IMR-90 (cell line): ENCODE measurements around the gene PPP1R13B. TPM values are rescaled to one million over a fixed set of nuclear protein-coding genes. Genes with fewer than 3 reads are reported as not detected.
A peak's percentile ranks its signal among the peaks of the same experiment; 100 is the strongest.

Source experiments
- ATAC-seq: fragments of 200-7000 bp; cut with Tn5 transposase; 2 replicates; pipeline ENCODE4 v1.9.1; 2020; ENCODE audit warnings: low read depth, mild to moderate bottlenecking, moderate library complexity
- BruUV-seq: library from RNA; stranded (reverse); fragments of 400-500 nt; replicated peaks from 2 replicates; lab custom pipeline; 2021; lab: Mats Ljungman, UMichigan
- CTCF ChIA-PET: fragments of 300-600 bp; formaldehyde crosslinking; extraction: SDS; loops from one replicate; lab custom pipeline; 2021; ENCODE audit warnings: antibody characterized with exemption; lab: Yijun Ruan, JAX
- POLR2A ChIA-PET: fragments of 300-600 bp; sonication (Branson Sonifier 250); formaldehyde crosslinking; loops from one replicate; lab custom pipeline; 2022; ENCODE audit warnings: antibody characterized with exemption; ENCODE audit not compliant: unreplicated experiment; lab: Charles Lee
- DNase-seq: peaks from one replicate; pipeline ENCODE4 v3.0.0; 2013
- H2AFZ ChIP-seq: replicated peaks from 2 replicates; pipeline ENCODE3; 2013; ENCODE audit warnings: low read length, mild to moderate bottlenecking; ENCODE audit not compliant: poor library complexity
- H2AK5ac ChIP-seq: 2 replicates; pipeline ENCODE4 v1.6.1; 2013; ENCODE audit warnings: low read depth, low read length, inconsistent platforms
- H2AK9ac ChIP-seq: replicated peaks from 2 replicates; pipeline ENCODE3; 2013; ENCODE audit warnings: mild to moderate bottlenecking, low read depth, low read length, moderate library complexity; ENCODE audit not compliant: poor library complexity
- H2BK120ac ChIP-seq: 2 replicates; pipeline ENCODE4 v1.6.1; 2013; ENCODE audit warnings: low read depth, low read length, inconsistent platforms
- H2BK15ac ChIP-seq: 3 replicates; pipeline ENCODE4 v1.6.1; 2013; ENCODE audit warnings: low read depth, low read length, inconsistent platforms
- H2BK20ac ChIP-seq: 2 replicates; pipeline ENCODE4 v1.6.1; 2013; ENCODE audit warnings: low read depth, mild to moderate bottlenecking, inconsistent platforms, low read length, moderate library complexity
- H2BK5ac ChIP-seq: 2 replicates; pipeline ENCODE4 v1.6.1; 2013; ENCODE audit warnings: mild to moderate bottlenecking, low read depth, low read length, inconsistent platforms; ENCODE audit not compliant: poor library complexity, severe bottlenecking
- H3K14ac ChIP-seq: replicated peaks from 2 replicates; pipeline ENCODE4 v1.6.1; 2013; ENCODE audit warnings: low read depth, low read length, inconsistent platforms
- H3K18ac ChIP-seq: 2 replicates; pipeline ENCODE4 v1.6.1; 2013; ENCODE audit warnings: low read depth, low read length, control low read depth
- H3K23ac ChIP-seq: 2 replicates; pipeline ENCODE4 v1.6.1; 2013; ENCODE audit warnings: low read depth, low read length, inconsistent platforms
- H3K27ac ChIP-seq: 2 replicates; pipeline ENCODE4 v1.5.1; 2013; ENCODE audit warnings: mild to moderate bottlenecking, control low read depth, low read length; ENCODE audit not compliant: insufficient read depth
- H3K27me3 ChIP-seq: 2 replicates; pipeline ENCODE4 v1.6.1; 2013; ENCODE audit warnings: low read length; ENCODE audit not compliant: control insufficient read depth, insufficient read depth
- H3K36me3 ChIP-seq: 2 replicates; pipeline ENCODE4 v1.6.1; 2013; ENCODE audit warnings: low read length, mixed read lengths; ENCODE audit not compliant: control insufficient read depth, insufficient read depth
- H3K4ac ChIP-seq: 2 replicates; pipeline ENCODE4 v1.6.1; 2013; ENCODE audit warnings: low read depth, low read length, inconsistent platforms
- H3K4me1 ChIP-seq: 2 replicates; pipeline ENCODE4 v1.6.1; 2013; ENCODE audit warnings: low read length, mixed read lengths; ENCODE audit not compliant: control insufficient read depth, insufficient read depth
- H3K4me2 ChIP-seq: 2 replicates; pipeline ENCODE4 v1.6.1; 2013; ENCODE audit warnings: low read depth, mild to moderate bottlenecking, control low read depth, low read length, moderate library complexity
- H3K4me3 ChIP-seq: 2 replicates; pipeline ENCODE4 v1.5.1; 2013; ENCODE audit warnings: low read depth, mild to moderate bottlenecking, control low read depth, low read length, moderate library complexity; ENCODE audit not compliant: insufficient read depth
- H3K56ac ChIP-seq: 2 replicates; pipeline ENCODE4 v1.6.1; 2013; ENCODE audit warnings: low read length, inconsistent platforms; ENCODE audit not compliant: insufficient read depth; ENCODE audit errors: extremely low read depth
- H3K79me1 ChIP-seq, 2 experiments: 2 replicates each; pipeline ENCODE4 v1.6.1; 2013; ENCODE audit warnings: low read length in 2 of 2, inconsistent platforms in 1 of 2, low read depth in 1 of 2
- H3K9ac ChIP-seq: 2 replicates; pipeline ENCODE4 v1.6.1; 2013; ENCODE audit warnings: low read depth, low read length, control low read depth
- H3K9me1 ChIP-seq: 2 replicates; pipeline ENCODE4 v1.6.1; 2013; ENCODE audit warnings: low read length, inconsistent platforms; ENCODE audit not compliant: insufficient read depth
- H3K9me3 ChIP-seq: 2 replicates; pipeline ENCODE4 v1.6.1; 2013; ENCODE audit warnings: low read length; ENCODE audit not compliant: control insufficient read depth, insufficient read depth
- H4K20me1 ChIP-seq: 2 replicates; pipeline ENCODE4 v1.6.1; 2013; ENCODE audit warnings: low read length, inconsistent platforms; ENCODE audit not compliant: insufficient read depth
- H4K5ac ChIP-seq: 2 replicates; pipeline ENCODE4 v1.6.1; 2013; ENCODE audit warnings: mild to moderate bottlenecking, low read depth, low read length, control low read depth
- H4K8ac ChIP-seq, 2 experiments: 2 replicates each; pipeline ENCODE4 v1.6.1; 2013; ENCODE audit warnings: low read depth in 2 of 2, low read length in 2 of 2, control low read depth in 1 of 2, inconsistent platforms in 1 of 2
- H4K91ac ChIP-seq: 2 replicates; pipeline ENCODE4 v1.6.1; 2013; ENCODE audit warnings: low read depth, low read length, inconsistent platforms; ENCODE audit not compliant: insufficient read depth
- CEBPB ChIP-seq: IDR thresholded peaks from 2 replicates; pipeline ENCODE4 v1.6.1; 2012; ENCODE audit warnings: low read depth, low read length, improper control_type of control experiment
- MAFK ChIP-seq: IDR thresholded peaks from 2 replicates; pipeline ENCODE4 v1.6.1; 2012; ENCODE audit warnings: low read depth, low read length, improper control_type of control experiment
- WGBS, 2 experiments: methylation state at CpG; one replicate each; pipeline versions ENCODE4 v1.1.5 to v1.1.7; 2013; ENCODE audit warnings: missing lambda C conversion rate in 2 of 2; ENCODE audit not compliant: insufficient read length in 1 of 2; ENCODE audit errors: extremely low coverage in 2 of 2; 5-methylcytosine and 5-hydroxymethylcytosine counted together
- dilution Hi-C: fragments of 300-500 bp; cut with HindIII; formaldehyde crosslinking; loops from one replicate; pipeline ENCODE4 v1.14.3; 2018; ENCODE audit warnings: low sequenced_read_pairs; ENCODE audit not compliant: unreplicated experiment
- in situ Hi-C: fragments of 300-500 bp; cut with MboI; formaldehyde crosslinking; loops from 3 replicates; pipeline ENCODE4 v1.14.3; 2019; ENCODE audit warnings: low sequenced_read_pairs, inconsistent platforms, mixed read lengths
- intact Hi-C: fragments of 100-400 bp; cut with micrococcal nuclease; formaldehyde crosslinking; loops from 2 replicates; pipeline ENCODE4 v1.10.0; 2022
- polyA plus RNA-seq, 3 experiments: library from polyadenylated mRNA; depleted of rRNA; stranded (reverse); fragments of >200 nt; gene quantifications; 2 replicates each; pipeline ENCODE4 v1.2.3, GENCODE V29; 2012; ENCODE audit warnings: low replicate concordance in 1 of 3
- total RNA-seq: library from RNA; depleted of rRNA; stranded (reverse); fragments of >200 nt; gene quantifications from 2 replicates; pipeline ENCODE4 v1.2.3, GENCODE V29; 2012

The PPP1R13B gene
- total and polyA plus RNA-seq, 2 of the 4 experiments (the other 2 are of a cell fraction), result 1.6 to 2.8 TPM

GRCh38 chr14:103868242-103868897, 21.0 kb upstream of the PPP1R13B start:
- H2BK20ac ChIP-seq, result no peak overlapping the region
- no peak overlapping the region for H3K4ac ChIP-seq
- H3K4me1 ChIP-seq, result no peaks in the 10 kb centered on the region; the same call in 1 of the 2 replicates
- H4K5ac ChIP-seq, result no peak overlapping the region
- no peak overlapping the region for H2AK5ac ChIP-seq
- no peak overlapping the region for H2BK5ac ChIP-seq
- whole genome bisulfite sequencing, 2 experiments, result 90% methylated on average over 2 of the region's 10 CpGs; no CpG with 5 or more reads in 1 of the 2 experiments
- H3K9me1 ChIP-seq, result no peaks in the 10 kb centered on the region
- no peaks in the 10 kb centered on the region for H4K20me1 ChIP-seq
- peak overlapping the region; percentile 24 for H2AFZ ChIP-seq
- no peak overlapping the region for H2BK15ac ChIP-seq
- intact Hi-C loops (no loop called here), in situ Hi-C loops (no loop called here), dilution Hi-C loops (no loop called here)
- H3K4me2 ChIP-seq, result no peak overlapping the region
- no peaks in the 10 kb centered on the region for H3K36me3 ChIP-seq
- H4K91ac ChIP-seq, result no peak overlapping the region
- H3K9ac ChIP-seq, result no peak overlapping the region
- H3K9me3 ChIP-seq, result no peaks in the 10 kb centered on the region
- no peak overlapping the region for H3K14ac ChIP-seq
- no peak overlapping the region for H2BK120ac ChIP-seq
- no peak overlapping the region for H3K23ac ChIP-seq
- H4K8ac ChIP-seq, result no peak overlapping the region
- CTCF ChIA-PET, result no interaction called here
- ATAC-seq (no peak), DNase-seq (no peak)
- no TSS peak for BruUV-seq
- H3K79me1 ChIP-seq, result no peaks in the 10 kb centered on the region
- no peak overlapping the region for H3K4me3 ChIP-seq
- TF ChIP-seq MAFK (no peak), CEBPB (no peak)
- POLR2A ChIA-PET, result no interaction called here
- no peak overlapping the region for H3K18ac ChIP-seq
- no peak overlapping the region for H3K27ac ChIP-seq
- H3K27me3 ChIP-seq, result no peaks in the 10 kb centered on the region; the same call in 1 of the 2 replicates
- H3K56ac ChIP-seq, result no peak overlapping the region
- H2AK9ac ChIP-seq, result no peak overlapping the region
